CD4-positive, alpha-beta T cell (primary cell): ENCODE data around the gene GGPS1. TPM values are rescaled to one million over a fixed set of nuclear protein-coding genes. Genes with fewer than 3 reads are reported as not detected.

ENCODE experiments used
- ATAC-seq: fragments of 200-7000 bp; cut with Tn5 transposase; one replicate; pipeline ENCODE4 v1.10.0; 2022; ENCODE audit warnings: mild to moderate bottlenecking; ENCODE audit not compliant: poor library complexity
- CTCF ChIA-PET: fragments of 350-600 bp; sonication (Branson Sonifier 250); formaldehyde crosslinking; loops from one replicate; lab custom pipeline; 2021; ENCODE audit warnings: antibody characterized with exemption, inconsistent platforms; lab: Charles Lee
- POLR2A ChIA-PET: fragments of 350-600 bp; sonication (Branson Sonifier 250); formaldehyde crosslinking; loops from one replicate; lab custom pipeline; 2021; ENCODE audit warnings: antibody characterized with exemption, inconsistent platforms; lab: Charles Lee
- DNase-seq, 14 experiments: peaks; one replicate each; pipeline ENCODE4 v3.0.0-alpha.2; 2013 to 2020; ENCODE audit warnings: mixed read lengths in 2 of 14
- H3K27ac ChIP-seq, 2 donors: one replicate each; pipeline versions ENCODE4 v1.5.1 to v1.7.0; 2013; ENCODE audit warnings: low read length in 2 of 2, low read depth in 1 of 2, mild to moderate bottlenecking in 1 of 2
- H3K27me3 ChIP-seq, 2 experiments: 1 replicate in 1 of 2; 2 replicates in 1 of 2; pipeline versions ENCODE4 v1.6.1 to v1.7.0; 2013; ENCODE audit warnings: low read length in 2 of 2, control low read depth in 1 of 2, mild to moderate bottlenecking in 1 of 2, moderate library complexity in 1 of 2; ENCODE audit not compliant: insufficient read depth in 2 of 2, control insufficient read depth in 1 of 2
- H3K36me3 ChIP-seq: one replicate; pipeline ENCODE4 v1.6.1; 2013; ENCODE audit warnings: low read length, control low read depth; ENCODE audit not compliant: insufficient read depth
- H3K4me1 ChIP-seq: one replicate; pipeline ENCODE4 v1.6.1; 2013; ENCODE audit warnings: low read length, control low read depth; ENCODE audit not compliant: insufficient read depth
- H3K4me3 ChIP-seq: one replicate; pipeline ENCODE4 v1.5.1; 2013; ENCODE audit warnings: mild to moderate bottlenecking, low read length, moderate library complexity
- H3K9me3 ChIP-seq, 2 experiments: 1 replicate in 1 of 2; 2 replicates in 1 of 2; pipeline versions ENCODE4 v1.6.1 to v1.7.0; 2013; ENCODE audit warnings: low read length in 2 of 2, mild to moderate bottlenecking in 2 of 2, control low read depth in 1 of 2, moderate library complexity in 1 of 2; ENCODE audit not compliant: control insufficient read depth in 1 of 2, insufficient read depth in 1 of 2
- H3K27ac Mint-ChIP-seq: one replicate; pipeline ENCODE4 v1.8.0; 2020; ENCODE audit warnings: mixed read lengths
- H3K27me3 Mint-ChIP-seq: one replicate; pipeline ENCODE4 v1.8.0; 2021; ENCODE audit warnings: mixed read lengths
- H3K36me3 Mint-ChIP-seq: one replicate; pipeline ENCODE4 v1.8.0; 2021; ENCODE audit warnings: low read depth, mixed read lengths
- H3K4me1 Mint-ChIP-seq: one replicate; pipeline ENCODE4 v1.8.0; 2021; ENCODE audit warnings: low read depth, mixed read lengths
- H3K4me3 Mint-ChIP-seq: one replicate; pipeline ENCODE4 v1.8.0; 2020; ENCODE audit warnings: mild to moderate bottlenecking, mixed read lengths
- H3K9me3 Mint-ChIP-seq: one replicate; pipeline ENCODE4 v1.8.0; 2020; ENCODE audit warnings: mixed read lengths
- intact Hi-C, 2 experiments: fragments of 100-400 bp; cut with DNase I in 1 of 2; cut with micrococcal nuclease in 1 of 2; formaldehyde crosslinking; loops; one replicate each; pipeline versions ENCODE4 v1.15.1 to v1.9.0; 2023 to 2025; cut with DNase I, micrococcal nuclease
- total RNA-seq, 174 experiments: library from RNA in 2 of 174; stranded (reverse) in 2 of 174; gene quantifications; one replicate each; pipeline ENCODE4 v1.2.3 and lab custom pipeline; 2021 to 2026
- TF ChIP-seq, protein P1 (sequence below): fragments of 200-600 bp; IDR thresholded peaks from one replicate; pipeline ENCODE4 v1.8.0; 2022; ENCODE audit warnings: antibody characterized with exemption, mild to moderate bottlenecking

The GGPS1 gene
- total RNA-seq, 2 experiments from 2014 or later: 20.6 to 20.9 TPM

DNA sequence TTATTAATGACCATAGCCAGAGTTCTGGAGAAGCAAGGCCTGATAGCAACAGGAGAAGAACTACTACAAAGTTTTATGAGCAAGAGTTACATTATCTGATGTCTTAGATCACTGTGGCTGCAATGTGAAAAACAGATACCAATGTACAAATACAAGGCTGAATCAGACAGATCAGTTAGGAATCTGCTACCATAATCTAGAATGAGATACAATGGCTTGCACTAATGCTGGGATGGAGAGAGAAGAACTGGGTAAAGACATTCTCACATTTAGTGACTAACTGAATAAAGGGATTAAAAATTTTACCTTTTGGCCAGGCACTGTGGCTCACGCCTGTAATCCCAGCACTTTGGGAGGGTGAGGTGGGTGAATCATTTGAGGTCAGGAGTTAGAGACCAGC is 41.7 kb upstream of the GGPS1 start:
- ChIA-PET CTCF (no interaction called here), POLR2A (no interaction called here)
- intact Hi-C loops: loop anchor here (2.0 to 5.0 kb wide), 2 partner anchors 14 to 36 kb away; no protein-coding TSS in a partner anchor
- H3K36me3 ChIP-seq: peaks cover 2% of the 10 kb centered on the region
- ATAC-seq (no peak), DNase-seq (no peak)
- Mint-ChIP-seq H3K27ac (peak overlapping the region; percentile 4), H3K9me3 (no peaks in the 10 kb centered on the region), H3K4me3 (peak overlapping the region; percentile 22), H3K27me3 (no peaks in the 10 kb centered on the region), H3K4me1 (peaks cover 79% of the 10 kb centered on the region), H3K36me3 (peaks cover 14% of the 10 kb centered on the region)
- no peaks in the 10 kb centered on the region for H3K27me3 ChIP-seq
- TF ChIP-seq, protein P1, sequence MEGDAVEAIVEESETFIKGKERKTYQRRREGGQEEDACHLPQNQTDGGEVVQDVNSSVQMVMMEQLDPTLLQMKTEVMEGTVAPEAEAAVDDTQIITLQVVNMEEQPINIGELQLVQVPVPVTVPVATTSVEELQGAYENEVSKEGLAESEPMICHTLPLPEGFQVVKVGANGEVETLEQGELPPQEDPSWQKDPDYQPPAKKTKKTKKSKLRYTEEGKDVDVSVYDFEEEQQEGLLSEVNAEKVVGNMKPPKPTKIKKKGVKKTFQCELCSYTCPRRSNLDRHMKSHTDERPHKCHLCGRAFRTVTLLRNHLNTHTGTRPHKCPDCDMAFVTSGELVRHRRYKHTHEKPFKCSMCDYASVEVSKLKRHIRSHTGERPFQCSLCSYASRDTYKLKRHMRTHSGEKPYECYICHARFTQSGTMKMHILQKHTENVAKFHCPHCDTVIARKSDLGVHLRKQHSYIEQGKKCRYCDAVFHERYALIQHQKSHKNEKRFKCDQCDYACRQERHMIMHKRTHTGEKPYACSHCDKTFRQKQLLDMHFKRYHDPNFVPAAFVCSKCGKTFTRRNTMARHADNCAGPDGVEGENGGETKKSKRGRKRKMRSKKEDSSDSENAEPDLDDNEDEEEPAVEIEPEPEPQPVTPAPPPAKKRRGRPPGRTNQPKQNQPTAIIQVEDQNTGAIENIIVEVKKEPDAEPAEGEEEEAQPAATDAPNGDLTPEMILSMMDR: no peak
- H3K27ac ChIP-seq: no peak overlapping the region
- peaks cover 45% of the 10 kb centered on the region for H3K4me1 ChIP-seq
- no peaks in the 10 kb centered on the region for H3K9me3 ChIP-seq
- H3K4me3 ChIP-seq: no peak overlapping the region

DNA sequence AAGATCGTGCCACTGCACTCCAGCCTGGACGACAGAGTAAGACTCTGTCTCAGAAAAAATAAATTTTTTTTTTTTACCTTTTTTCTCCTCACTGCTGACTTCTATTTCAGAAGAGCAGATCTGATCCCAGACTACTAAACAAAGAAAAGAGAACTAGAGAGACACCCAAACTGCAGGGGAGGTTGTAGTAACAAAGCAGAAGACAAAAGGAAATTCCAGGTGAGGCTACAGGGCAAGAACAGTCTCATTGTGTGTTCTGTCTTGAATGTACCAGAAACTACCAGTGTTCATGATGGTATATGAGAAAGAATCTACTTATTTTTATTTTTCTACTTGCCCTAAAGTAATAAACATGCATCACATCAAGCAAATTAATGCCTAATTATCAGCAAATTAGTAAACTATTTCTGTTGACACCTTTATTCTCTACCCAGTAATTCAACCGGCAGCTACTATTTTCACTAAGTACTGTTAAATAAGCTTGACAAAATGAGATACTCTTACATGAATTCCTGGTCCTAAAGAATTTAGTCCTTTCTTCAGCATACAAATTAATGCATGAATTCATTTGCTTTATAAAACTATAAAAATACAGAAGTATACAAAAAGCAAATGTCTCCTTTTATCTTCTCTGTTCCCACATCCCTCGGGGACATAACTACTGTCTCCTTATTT is 41.0 kb upstream of the GGPS1 start:
- H3K36me3 ChIP-seq: peaks cover 2% of the 10 kb centered on the region
- intact Hi-C loops: loop anchor here (2.0 to 5.0 kb wide), 2 partner anchors 15 to 35 kb away; no protein-coding TSS in a partner anchor
- H3K9me3 ChIP-seq: no peaks in the 10 kb centered on the region
- no peak for ATAC-seq
- ChIA-PET POLR2A (no interaction called here), CTCF (no interaction called here)
- Mint-ChIP-seq H3K9me3 (no peaks in the 10 kb centered on the region), H3K4me3 (no peak overlapping the region), H3K36me3 (peaks cover 14% of the 10 kb centered on the region), H3K4me1 (peaks cover 79% of the 10 kb centered on the region), H3K27ac (peak overlapping the region; percentile 68), H3K27me3 (no peaks in the 10 kb centered on the region)
- H3K4me1 ChIP-seq: peaks cover 49% of the 10 kb centered on the region
- no peaks in the 10 kb centered on the region for H3K27me3 ChIP-seq
- DNase-seq: no peak
- TF ChIP-seq, protein P1: no peak
- H3K4me3 ChIP-seq: no peak overlapping the region
- no peak overlapping the region for H3K27ac ChIP-seq

GRCh38 chr1:235289859-235290739 is 38.3 kb upstream of the GGPS1 start:
- ATAC-seq: no peak
- Histone ChIP-seq H3K9me3 (peaks cover 0 to under 1% of the 10 kb centered on the region in 2 experiments), H3K4me1 (peaks cover 39% of the 10 kb centered on the region), H3K36me3 (peaks cover 2% of the 10 kb centered on the region), H3K27ac (no peak overlapping the region), H3K27me3 (no peaks in the 10 kb centered on the region), H3K4me3 (no peak overlapping the region)
- Mint-ChIP-seq H3K9me3 (no peaks in the 10 kb centered on the region), H3K27me3 (no peaks in the 10 kb centered on the region), H3K27ac (peak overlapping the region; percentile 45), H3K36me3 (peaks cover 14% of the 10 kb centered on the region), H3K4me3 (peak overlapping the region; percentile 55), H3K4me1 (peaks cover 81% of the 10 kb centered on the region)
- TF ChIP-seq, protein P1: no peak
- ChIA-PET CTCF (interaction anchor here (1.1 kb wide), 1 partner anchor 15 kb away, joined by 3 read pairs; no protein-coding TSS in a partner anchor), POLR2A (interaction anchor here (0.5 kb wide), 1 partner anchor 23 kb away, joined by 3 read pairs; no protein-coding TSS in a partner anchor)
- no peak for DNase-seq
- intact Hi-C loops: loop anchor here (5.0 kb wide), 3 partner anchors 32 to 38 kb away; partner anchors contain the start of genes ARID4B (in 1 of the 2) and GGPS1 (in 1 of the 2)
